NCI-H2196 (cell line): ENCODE data around the gene LPP.
"Not testable (repeated sequence)": the region's sequence is repeated elsewhere in the genome, so short reads cannot be mapped to it uniquely, and the experiment has no call there.

ENCODE experiments used
- DNase-seq: peaks from one replicate; lab custom pipeline; 2025; ENCODE audit not compliant: unreplicated experiment; lab: John Stamatoyannopoulos, UW

The LPP gene

GRCh38 chr3:188607805-188608315, 453.9 kb downstream of the LPP start:
- no peak for DNase-seq

GRCh38 chr3:188608401-188608800, 454.4 kb downstream of the LPP start:
- no peak for DNase-seq

- DNase-seq: not testable (repeated sequence)
Measured at GRCh38 chr3:188613721-188614120, 459.8 kb downstream of the LPP start.

- no peak for DNase-seq
Measured at GRCh38 chr3:188617270-188617669, 463.3 kb downstream of the LPP start.

- DNase-seq: no peak
Measured at GRCh38 chr3:188617988-188618701, 464.2 kb downstream of the LPP start.

GRCh38 chr3:188620752-188621151, 466.8 kb downstream of the LPP start:
- no peak for DNase-seq

- DNase-seq: no peak
Measured at GRCh38 chr3:188624384-188624783, 470.4 kb downstream of the LPP start.

GRCh38 chr3:188624828-188625227, 470.9 kb downstream of the LPP start:
- DNase-seq: no peak

GRCh38 chr3:188627652-188628051, 473.7 kb downstream of the LPP start:
- DNase-seq: no peak

- no peak for DNase-seq
Measured at GRCh38 chr3:188631291-188632010, 477.5 kb downstream of the LPP start.

- DNase-seq: no peak
Measured at GRCh38 chr3:188633206-188633605, 479.2 kb downstream of the LPP start.

- no peak for DNase-seq
Measured at GRCh38 chr3:188634285-188634684, 480.3 kb downstream of the LPP start.

GRCh38 chr3:188635258-188636042, 481.5 kb downstream of the LPP start:
- peak; percentile 53 for DNase-seq

- not testable (repeated sequence) for DNase-seq
Measured at GRCh38 chr3:188636292-188636691, 482.3 kb downstream of the LPP start.

GRCh38 chr3:188641076-188641475, 487.1 kb downstream of the LPP start:
- DNase-seq: no peak

- no peak for DNase-seq
Measured at GRCh38 chr3:188643736-188644135, 489.8 kb downstream of the LPP start.

GRCh38 chr3:188646592-188646991, 492.6 kb downstream of the LPP start:
- peak; percentile 64 for DNase-seq

GRCh38 chr3:188647237-188647636, 493.3 kb downstream of the LPP start:
- DNase-seq: no peak

- no peak for DNase-seq
Measured at GRCh38 chr3:188649521-188649920, 495.6 kb downstream of the LPP start.

- peak; percentile 52 for DNase-seq
Measured at GRCh38 chr3:188656196-188656982, 502.4 kb downstream of the LPP start.

- no peak for DNase-seq
Measured at GRCh38 chr3:188658606-188659005, 504.6 kb downstream of the LPP start.
